ENCODE measurements around the gene C3AR1.

DNA sequence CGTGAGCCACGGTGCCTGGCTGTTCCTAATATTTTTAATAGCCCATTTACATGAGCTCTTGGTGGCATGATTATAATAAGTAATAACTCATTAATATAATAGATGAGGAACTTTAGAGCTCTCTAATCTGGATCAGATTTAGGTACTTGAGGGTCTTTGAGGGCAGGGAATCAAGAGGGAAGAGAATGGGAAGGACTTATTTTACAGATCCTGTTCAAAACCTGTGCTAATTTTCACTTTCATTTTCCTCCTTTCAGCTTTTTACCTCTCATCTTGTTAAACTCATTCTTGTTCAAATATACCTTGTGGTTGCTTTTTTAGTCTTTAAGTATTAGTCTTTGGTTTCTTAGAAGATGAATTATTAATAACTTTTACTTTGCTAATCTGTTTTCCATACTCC, 21.5 kb upstream of the C3AR1 start:
- TF ChIP-seq, protein P1, sequence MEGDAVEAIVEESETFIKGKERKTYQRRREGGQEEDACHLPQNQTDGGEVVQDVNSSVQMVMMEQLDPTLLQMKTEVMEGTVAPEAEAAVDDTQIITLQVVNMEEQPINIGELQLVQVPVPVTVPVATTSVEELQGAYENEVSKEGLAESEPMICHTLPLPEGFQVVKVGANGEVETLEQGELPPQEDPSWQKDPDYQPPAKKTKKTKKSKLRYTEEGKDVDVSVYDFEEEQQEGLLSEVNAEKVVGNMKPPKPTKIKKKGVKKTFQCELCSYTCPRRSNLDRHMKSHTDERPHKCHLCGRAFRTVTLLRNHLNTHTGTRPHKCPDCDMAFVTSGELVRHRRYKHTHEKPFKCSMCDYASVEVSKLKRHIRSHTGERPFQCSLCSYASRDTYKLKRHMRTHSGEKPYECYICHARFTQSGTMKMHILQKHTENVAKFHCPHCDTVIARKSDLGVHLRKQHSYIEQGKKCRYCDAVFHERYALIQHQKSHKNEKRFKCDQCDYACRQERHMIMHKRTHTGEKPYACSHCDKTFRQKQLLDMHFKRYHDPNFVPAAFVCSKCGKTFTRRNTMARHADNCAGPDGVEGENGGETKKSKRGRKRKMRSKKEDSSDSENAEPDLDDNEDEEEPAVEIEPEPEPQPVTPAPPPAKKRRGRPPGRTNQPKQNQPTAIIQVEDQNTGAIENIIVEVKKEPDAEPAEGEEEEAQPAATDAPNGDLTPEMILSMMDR (optimal IDR thresholded peaks at IDR 0.05 in 1 of 3, IDR thresholded peaks at IDR 0.05 in 1 of 3, conservative IDR thresholded peaks at IDR 0.05 in 1 of 3; ENCODE audit: extremely low read depth in 1 of 3, insufficient read depth in 2 of 3, low read length in 3 of 3), result no peak
- no peak for TF ChIP-seq EZH2 (IDR thresholded peaks at IDR 0.05; ENCODE audit: low read length)

All from keratinocyte (primary cell).